GM18873 (cell line): ENCODE data around the gene ATAD2B.

Experiments used
- ATAC-seq: cut with Tn5 transposase; IDR thresholded peaks from one replicate; pipeline ENCODE4 v1.9.1; 2021; ENCODE audit warnings: mild to moderate bottlenecking, moderate library complexity, moderate number of reproducible peaks; ENCODE audit not compliant: unreplicated experiment, low FRiP score

ATAD2B gene

DNA sequence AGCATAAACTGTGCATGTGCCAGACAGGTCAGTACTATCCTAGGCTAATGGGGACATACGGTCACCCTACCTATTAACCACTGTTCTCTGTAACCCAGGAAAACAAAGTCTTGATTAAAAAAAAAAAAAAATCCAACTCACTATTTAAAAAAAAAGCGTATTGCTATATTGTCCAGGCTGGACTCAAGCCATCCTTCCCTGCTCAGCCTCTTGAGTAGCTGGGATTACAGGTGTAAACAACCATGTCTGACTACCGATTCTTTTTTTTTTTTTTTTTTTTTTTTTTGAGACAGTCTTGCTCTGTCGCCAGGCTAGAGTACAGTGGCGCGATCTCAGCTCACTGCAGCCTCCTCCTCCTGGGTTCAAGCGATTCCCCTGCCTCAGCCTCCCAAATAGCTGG lies 11.6 kb downstream of the ATAD2B start:
- ATAC-seq, result no peak

DNA sequence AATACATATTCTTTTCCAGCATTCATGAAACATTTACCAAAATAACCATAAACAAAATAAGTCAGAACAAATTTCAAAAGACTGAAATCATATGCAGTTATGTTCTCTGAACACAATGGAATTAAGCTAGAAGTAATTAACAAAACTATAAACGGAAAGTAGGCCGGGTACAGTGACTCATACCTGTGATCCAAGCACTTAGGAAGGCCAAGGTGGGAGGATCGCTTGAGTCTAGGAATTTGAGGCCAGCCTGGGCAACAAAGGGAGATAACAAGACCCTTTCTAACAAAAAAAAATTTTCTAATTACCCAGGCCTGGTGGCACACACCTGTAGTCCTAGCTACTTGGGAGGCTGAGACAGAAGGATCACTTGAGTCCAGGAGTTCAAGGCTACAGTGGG lies 14.9 kb downstream of the ATAD2B start:
- ATAC-seq, result no peak

- ATAC-seq, result no peak
Observed at GRCh38 chr2:23905155-23905554, 21.8 kb downstream of the ATAD2B start.

DNA sequence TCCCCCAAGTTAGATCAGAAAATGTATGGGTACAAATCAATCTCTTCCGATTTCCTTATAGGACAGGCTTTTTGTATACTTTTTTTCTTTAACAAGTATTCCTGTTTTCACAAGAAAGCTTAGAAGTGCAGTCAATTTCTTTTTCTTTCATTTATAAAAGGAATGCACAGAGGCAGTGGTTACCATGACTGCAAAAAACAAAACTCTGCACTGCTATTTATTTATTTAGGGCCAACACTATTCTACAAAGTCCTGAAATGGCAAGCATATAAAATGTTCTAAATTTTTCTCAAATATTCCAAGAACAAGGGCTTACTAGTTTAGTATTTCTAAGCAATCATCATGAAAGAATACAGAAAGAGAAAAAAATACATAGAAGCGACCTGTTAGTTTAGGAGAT lies 22.2 kb downstream of the ATAD2B start:
- no peak for ATAC-seq

GRCh38 chr2:23904215-23904614 lies 22.7 kb downstream of the ATAD2B start:
- ATAC-seq, result no peak

DNA sequence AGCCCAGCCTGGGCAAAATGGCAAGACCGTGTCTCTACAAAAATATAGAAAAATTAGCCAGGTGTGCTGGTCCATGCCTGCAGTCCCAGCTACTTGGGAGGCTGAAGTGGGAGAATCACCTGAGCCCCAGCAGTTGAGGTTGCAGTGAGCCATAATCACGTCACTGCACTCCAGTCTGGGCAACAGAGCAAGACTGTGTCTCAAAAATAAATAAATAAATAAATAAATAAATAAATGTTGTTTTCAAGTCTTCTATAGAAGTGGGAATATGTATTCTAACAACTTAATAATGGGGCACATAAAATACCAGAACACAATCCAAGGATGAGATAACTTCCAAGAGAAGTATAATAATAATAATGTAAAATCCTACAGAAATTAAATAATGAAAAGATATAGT lies 23.9 kb downstream of the ATAD2B start:
- ATAC-seq, result no peak

DNA sequence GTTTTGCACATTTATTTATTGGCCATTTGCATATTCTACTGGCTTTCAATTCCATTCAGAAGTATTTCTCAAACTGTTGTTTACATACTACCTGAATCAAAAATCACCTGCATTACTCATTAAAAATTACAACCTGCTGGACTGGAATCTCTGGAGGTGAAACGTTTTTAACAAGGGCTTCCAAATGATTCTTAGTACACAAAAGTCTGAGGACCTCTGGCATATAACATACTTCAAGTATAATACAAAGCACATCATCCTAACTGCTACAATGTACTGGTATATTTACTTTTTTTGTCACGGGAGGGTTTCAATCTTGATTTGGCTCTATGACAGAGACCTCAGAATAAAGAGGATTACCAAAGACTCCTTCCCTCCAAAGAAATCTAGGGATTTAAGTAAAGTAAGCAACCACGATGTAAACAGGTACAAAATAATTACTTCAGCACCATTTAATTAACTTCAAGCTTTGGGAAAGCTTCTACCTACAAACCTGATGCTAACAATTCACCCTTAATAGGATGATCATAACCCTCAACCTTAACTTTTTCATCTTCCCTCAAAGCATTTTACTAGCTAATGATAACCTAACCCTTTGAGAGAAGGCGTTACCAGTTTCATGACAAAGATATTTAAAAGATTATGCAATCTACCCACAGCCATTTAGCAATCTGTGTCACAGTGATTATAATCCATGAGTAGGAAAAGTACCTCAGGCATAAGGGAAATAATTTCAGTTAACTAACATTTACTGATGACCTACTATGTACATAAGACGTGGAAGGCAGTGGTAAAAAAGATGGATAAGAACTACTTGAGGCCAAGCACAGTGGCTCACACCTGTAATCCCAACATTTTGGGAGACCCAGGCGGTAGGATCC lies 24.7 kb downstream of the ATAD2B start:
- ATAC-seq, result no peak

DNA sequence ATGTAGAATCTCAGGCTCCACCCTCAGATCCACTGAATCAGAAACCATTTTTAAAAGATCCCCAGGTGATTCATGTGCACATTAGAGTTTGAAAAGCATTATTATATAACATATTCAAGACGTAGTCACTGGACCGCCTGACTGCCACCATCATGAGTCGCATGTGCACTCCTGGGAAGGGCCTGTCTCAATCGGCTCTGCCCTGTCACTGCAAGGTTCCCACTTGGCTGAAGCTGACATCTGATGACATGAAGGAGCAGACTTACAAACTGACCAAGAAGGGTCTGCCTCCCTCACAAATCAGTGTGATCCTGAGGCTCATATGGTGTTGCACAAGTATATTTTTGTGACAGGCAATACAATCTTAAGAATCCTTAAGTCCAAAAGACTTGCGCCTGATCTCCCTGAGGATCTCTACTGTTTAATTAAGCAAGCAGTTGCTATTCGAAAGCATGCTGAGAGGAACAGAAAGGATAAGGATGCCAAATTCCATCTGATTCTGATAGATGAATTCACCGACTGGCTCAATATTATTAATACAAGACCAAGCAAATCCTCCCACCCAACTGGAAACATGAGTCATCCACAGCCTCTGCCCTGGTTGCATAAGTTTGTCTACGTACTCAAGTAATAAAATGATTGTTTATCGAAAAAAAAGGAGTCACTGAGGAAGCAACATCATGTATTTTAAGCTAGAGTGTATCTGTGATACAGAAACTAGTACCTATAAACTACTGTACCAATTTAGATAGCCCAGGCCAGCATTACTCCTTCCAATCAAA lies 26.2 kb downstream of the ATAD2B start:
- ATAC-seq, result no peak

GRCh38 chr2:23900133-23900532 lies 26.8 kb downstream of the ATAD2B start:
- no peak for ATAC-seq

GRCh38 chr2:23871206-23871605 lies 55.7 kb downstream of the ATAD2B start:
- ATAC-seq, result no peak

- no peak for ATAC-seq
Observed at GRCh38 chr2:23867449-23867848, 59.5 kb downstream of the ATAD2B start.

GRCh38 chr2:23862716-23863426 lies 64.1 kb downstream of the ATAD2B start:
- no peak for ATAC-seq

GRCh38 chr2:23861952-23862351 lies 65.0 kb downstream of the ATAD2B start:
- ATAC-seq, result no peak

GRCh38 chr2:23859983-23860382 lies 66.9 kb downstream of the ATAD2B start:
- ATAC-seq, result no peak

- ATAC-seq, result no peak
Observed at GRCh38 chr2:23859234-23859633, 67.7 kb downstream of the ATAD2B start.

DNA sequence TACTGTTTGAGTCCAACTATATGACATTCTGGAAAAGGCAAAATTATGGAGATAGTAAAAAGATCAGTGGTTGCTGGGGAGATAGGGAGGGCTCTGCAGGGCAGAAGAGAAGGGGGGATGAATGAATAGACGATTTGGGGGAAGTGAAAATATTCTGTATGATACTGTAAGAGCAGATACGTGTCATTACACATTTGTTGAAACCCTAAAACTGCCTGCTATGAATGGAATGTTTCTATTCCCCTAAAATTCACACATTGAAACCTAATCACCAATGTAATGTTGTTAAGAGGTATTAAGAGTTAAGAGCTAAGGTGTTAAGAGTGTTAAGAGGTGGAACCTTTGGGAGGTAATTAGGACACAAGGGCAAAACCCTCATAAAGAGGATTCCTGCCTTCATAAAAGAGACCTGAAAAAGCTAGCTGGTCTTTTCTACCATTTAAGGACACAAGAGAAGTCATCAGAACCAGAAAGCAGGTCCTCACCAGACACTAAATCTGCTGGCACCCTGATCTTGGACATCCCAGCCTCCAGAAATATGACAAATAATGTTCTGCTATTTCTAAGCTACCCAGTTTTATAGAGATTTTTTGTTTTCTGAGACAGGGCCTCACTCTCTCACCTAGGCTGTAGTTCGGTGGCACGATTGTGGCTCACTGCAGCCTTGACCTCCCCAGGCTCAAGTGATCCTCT lies 76.2 kb downstream of the ATAD2B start:
- ATAC-seq, result no peak

DNA sequence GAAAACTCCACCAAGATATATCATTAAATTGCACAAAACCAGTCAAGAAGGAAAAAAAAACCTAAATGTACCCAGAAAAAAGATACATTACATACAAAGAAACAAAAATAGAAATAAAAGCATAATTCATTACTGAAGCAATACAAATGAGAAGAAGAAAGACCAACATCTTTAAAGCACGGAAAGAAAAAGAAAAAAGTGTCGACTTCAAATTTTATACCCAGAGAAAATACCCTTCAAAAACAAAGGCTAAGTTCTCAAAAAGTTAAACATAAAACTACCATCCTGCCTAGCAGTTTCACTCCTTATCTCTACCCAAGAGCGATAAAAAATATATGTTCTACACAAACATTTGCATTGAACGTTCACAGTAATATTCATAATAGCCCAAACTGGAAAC lies 82.0 kb downstream of the ATAD2B start:
- ATAC-seq, result no peak

DNA sequence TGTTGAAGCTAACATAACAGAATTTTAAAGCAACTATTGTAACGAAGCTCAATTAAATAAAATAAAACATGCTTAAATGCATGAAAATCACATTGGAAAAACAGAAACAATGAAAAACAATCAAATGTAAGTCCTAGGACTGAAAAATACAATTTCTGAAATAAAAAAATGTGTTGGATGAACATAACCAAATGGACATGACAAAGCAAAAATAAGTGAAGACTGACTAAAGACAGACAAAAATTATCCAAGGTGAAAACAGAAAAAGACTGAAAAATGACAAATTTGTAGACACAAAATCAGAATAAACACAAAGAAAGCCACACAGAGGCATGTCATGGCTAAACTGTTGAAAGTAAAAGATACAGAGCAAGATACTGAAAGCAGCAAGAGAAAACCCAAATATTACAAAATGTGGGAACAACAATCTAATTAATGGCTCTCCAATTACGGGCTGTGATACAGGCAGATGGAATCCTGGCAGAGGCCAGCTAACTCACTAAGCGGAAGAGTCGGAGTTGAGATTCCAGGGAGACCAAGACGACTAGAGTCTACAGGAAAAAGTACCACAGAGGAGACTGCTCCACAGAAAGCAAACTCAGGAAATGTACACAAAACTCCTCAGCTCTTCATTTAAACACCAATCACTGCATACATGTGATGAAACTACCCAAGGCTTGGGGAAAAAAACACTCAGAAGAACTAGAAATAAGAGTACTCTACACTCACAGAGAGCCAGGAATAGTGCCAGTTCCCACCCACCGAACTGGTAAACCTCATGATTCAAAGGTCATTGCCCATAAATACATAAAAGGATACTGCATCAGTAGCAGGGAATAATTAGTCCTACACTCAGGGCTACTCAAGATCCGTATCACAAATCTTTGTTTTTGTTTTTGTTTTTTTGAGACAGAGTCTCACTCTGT lies 83.6 kb downstream of the ATAD2B start:
- ATAC-seq, result no peak

DNA sequence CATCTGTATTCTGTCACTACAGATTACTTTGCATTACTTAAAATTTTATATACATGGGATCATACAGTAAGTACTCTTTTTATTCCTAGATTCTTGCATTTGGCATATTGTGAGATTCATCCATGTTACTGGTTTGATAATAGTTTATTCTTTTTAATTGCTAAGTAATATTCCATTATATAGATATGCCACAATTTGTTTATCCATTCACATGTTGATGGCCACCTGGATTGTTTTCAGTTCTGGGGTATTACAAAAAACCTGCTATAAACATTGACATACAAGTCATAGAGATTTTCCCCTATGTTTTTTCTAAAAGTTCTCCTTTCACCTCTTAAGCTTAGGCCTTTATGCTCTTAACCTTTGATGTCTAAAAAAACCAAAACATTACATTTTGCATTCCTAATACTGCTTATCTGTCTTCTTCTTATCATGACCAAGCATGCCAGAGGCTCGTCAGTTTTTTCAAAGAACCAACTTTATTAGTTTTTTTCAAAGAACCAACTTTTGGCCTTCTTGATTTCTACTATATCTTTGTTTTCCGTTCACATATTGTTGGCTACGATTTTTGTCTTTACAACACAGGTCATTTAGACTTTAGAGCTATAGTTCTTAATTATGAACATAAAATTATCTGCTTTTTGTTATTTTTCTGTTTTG lies 86.9 kb downstream of the ATAD2B start:
- ATAC-seq, result no peak
